Measurements from ENCODE around the gene AP2S1.

- TF ChIP-seq CTCF (IDR thresholded peaks at IDR 0.05; ENCODE audit: extremely low read depth in 1 of 2, insufficient read depth in 1 of 2, low read depth in 1 of 2, low read length in 2 of 2) (no peak), FOS (IDR thresholded peaks at IDR 0.05; ENCODE audit: borderline replicate concordance, insufficient read depth, low read length) (no peak), EZH2 (IDR thresholded peaks at IDR 0.05; ENCODE audit: borderline replicate concordance, low read depth, low read length, severe bottlenecking) (no peak), POLR2A (IDR thresholded peaks at IDR 0.05; ENCODE audit: low read depth, low read length) (no peak), JUN (IDR thresholded peaks at IDR 0.05; ENCODE audit: borderline replicate concordance, insufficient read depth, insufficient read length, low read depth) (no peak), POLR2AphosphoS5 (IDR thresholded peaks at IDR 0.05; ENCODE audit: insufficient read depth, low read depth, low read length) (no peak), MAX (IDR thresholded peaks at IDR 0.05; ENCODE audit: insufficient read depth, insufficient read length) (no peak), MYC (IDR thresholded peaks at IDR 0.05; ENCODE audit: low read depth, low read length) (no peak), GATA2 (IDR thresholded peaks at IDR 0.05; ENCODE audit: insufficient read depth, insufficient read length, low read depth, low read length) (no peak)
Observed at GRCh38 chr19:46890423-46891170, 40.0 kb upstream of the AP2S1 start.

Measured in endothelial cell of umbilical vein (primary cell).